ENCODE results near the gene CDYL2.

- TF ChIP-seq CTCF (IDR thresholded peaks at IDR 0.05) (no peak), POLR2A (IDR thresholded peaks at IDR 0.05) (no peak)
These were observed 217.9 kb downstream of the CDYL2 start for GRCh38 chr16:80586476-80586875.
